Embryonic facial prominence (tissue), 1 donor: ENCODE results near the gene TCF20.

Source experiments
- DNase-seq: peaks from one replicate; pipeline ENCODE4 v3.0.0-alpha.2; 2016; ENCODE audit errors: extremely low spot score

TCF20 gene

DNA sequence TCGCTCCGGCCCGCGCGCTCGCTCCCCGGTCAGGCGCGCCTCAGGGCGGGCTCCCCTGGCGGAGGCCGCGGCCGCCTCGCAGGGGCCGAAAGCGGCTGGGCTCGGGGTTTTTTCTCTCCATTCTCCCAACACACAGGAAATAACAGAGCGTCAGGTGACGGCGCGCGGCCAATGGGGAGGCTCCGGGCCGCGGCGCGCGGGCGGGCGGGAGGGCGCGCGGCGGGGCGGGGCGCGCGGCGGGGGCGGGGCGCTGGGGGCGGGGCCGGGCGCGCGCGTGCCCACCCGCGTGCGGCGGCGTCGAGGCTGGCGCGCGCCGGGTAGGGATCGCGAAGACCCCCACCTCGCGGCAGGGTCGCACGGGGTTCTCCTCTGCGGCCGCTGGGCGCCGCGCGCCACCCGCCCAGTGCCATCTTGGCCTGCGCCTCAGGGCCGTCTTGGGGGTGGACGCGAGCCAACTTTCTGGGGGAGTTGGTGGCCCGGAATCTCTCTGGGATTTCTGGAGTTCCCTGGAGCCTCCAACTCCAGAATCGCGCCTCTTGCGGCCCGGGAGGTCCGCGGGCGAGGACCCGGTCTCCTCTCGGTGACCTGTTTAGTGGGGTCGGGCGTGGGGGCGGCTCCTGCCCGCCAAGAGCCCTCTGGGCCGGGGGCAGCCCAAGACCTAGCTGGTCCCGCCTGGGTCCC is at the start of gene TCF20:
Gene TCF20 (minus strand): TSS at position 144 of the 681 bp plus-strand sequence. CDS start 55,348 bp downstream, outside the sequence.
- no peak for DNase-seq

DNA sequence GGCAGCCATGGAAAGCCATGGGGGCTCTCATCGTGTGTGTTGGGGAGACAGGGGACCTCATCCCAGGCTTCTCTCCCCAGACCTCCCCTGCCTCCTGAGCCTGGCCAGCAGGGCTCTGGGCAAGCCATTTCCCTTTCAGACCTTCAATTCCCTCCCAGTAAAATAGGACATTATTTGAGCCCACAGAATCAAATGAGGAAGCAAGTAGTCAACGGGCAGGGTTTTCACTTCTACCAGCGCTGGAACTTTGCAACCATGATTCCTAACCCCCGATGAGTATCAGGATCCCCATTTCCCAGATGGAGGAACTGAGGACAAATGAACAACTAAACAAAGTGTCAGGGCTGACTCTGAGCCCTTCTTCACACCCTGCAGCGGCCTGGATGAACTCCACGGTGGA is 48.9 kb upstream of the TCF20 start:
- DNase-seq, result no peak

DNA sequence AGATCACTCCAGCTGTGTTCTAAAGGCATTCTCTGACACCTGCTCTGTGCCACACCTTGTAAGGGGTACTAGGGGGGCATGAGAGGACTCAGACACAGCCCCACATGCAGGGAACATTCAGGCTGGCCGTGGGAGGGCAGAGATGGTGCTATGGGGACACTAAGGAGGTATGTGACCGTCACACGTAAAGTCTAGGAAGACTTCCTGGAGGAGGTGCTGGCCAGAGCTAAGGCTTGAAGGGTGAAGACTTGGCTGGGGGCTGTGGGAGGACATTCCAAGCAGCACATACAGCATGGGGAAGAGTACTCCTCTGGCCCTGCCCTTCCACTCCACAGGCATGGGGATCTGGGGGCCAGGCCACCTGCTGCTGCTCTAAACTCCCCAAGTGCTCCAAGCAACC is 48.5 kb upstream of the TCF20 start:
- DNase-seq, result no peak

DNA sequence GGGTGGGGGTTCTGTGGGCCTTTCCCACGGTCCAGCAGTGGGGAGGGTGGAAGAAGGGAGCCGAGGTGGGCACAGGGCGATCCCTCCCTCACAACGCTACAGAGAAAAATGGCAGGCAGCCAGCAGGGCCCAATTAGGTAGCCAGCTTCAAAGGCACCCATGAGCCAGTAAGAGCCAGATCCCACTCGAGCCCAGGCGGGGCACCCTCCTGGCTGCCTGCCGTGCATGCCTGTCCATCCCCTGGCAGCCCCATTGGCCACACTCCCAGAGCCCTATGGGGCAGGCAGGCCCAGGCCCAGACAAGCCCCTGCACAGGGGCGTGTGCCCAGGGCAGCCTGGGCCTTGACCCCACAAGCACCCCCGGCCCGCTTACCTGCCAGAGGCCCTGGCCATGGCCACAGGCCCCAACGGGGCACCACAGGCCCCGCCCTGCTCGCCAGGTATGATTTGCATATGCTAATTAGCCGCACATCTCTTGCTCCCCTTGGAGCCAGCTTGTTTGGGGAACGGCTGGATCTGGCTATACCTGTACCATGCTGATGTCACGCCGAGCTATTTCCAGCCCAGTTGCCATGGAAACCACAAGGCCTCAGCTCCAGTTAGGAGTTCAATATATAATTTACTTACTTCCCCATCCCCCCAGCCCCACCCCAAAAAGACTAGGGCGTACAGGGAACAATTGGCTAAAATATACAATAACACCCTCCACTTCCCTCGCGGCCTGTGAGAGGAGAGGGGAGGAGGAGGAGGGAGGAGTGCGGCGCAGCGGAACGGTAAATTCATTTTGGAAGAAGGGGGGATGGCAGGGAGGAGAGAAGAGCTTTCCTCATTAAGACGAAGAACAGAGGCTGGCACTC is 47.5 kb upstream of the TCF20 start:
- peak; percentile 61 for DNase-seq

DNA sequence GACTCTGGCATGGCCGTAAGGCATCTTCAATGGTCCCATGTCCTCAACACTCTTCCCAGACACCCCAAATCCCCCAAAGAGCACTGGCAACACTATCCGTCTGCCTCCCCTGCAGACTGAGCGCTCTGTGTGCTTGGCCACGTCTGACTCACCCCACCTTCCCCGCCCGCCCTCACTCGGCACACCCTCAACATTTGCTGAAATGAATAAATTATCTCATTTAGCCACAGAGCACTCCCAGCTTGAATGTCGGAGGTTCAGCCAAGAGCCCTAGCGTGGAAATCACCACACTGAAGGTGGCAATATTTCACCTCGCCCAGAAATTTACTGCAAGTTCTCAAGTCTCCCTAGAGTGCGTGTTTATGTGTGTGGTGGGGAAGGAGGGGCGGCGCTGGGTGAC is 46.6 kb upstream of the TCF20 start:
- DNase-seq, result no peak

DNA sequence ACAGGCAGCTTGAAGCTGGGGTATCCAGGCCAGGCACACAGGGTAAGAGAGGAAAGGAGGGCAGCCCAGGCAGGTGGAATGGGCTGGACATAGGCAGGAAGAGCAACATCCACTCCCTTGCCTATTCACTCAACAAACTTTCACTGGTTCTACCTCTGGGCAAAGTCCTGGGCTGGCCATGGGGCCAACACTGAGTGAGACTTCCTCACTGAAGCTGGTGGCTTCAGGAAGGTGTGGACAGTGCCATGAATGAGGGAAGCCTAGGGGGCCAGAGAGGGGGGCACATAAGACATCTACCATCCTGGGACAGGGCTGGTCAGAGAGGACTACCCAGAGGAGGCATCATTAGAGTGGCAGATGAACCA is 44.9 kb upstream of the TCF20 start:
- DNase-seq, result no peak

DNA sequence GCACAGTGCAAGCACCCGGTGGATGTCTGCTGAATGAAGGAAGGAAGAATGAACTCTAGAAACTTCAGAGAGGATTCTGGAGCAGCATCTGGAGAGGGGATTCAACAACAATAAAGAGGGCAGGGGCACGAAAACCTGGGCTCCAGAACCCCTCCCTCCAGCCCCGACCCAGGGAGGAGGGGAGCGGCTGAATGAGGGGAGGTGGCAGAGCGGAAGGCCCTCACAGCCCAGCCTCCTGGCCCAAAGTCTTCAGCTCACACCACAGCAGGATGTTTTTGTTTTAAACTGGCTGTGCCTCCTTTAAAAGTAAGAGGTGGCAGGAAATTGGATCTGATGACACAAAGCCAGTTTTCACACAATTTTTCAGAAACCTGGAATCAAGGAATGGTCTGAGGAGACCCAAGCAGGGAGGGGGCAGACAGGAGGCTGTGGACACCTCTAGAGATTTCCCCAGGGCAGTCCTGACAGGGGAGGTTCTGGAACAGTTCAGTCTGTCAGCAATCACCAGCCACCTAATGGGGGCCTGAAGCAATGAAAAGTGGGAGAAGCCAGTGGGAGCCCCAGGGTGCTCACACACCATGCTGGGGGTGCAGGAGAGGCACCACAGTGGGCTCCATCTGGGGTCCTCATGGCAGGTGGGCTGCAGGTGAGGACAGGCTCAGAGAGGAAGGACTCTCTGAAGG is 44.4 kb upstream of the TCF20 start:
- DNase-seq, result no peak

DNA sequence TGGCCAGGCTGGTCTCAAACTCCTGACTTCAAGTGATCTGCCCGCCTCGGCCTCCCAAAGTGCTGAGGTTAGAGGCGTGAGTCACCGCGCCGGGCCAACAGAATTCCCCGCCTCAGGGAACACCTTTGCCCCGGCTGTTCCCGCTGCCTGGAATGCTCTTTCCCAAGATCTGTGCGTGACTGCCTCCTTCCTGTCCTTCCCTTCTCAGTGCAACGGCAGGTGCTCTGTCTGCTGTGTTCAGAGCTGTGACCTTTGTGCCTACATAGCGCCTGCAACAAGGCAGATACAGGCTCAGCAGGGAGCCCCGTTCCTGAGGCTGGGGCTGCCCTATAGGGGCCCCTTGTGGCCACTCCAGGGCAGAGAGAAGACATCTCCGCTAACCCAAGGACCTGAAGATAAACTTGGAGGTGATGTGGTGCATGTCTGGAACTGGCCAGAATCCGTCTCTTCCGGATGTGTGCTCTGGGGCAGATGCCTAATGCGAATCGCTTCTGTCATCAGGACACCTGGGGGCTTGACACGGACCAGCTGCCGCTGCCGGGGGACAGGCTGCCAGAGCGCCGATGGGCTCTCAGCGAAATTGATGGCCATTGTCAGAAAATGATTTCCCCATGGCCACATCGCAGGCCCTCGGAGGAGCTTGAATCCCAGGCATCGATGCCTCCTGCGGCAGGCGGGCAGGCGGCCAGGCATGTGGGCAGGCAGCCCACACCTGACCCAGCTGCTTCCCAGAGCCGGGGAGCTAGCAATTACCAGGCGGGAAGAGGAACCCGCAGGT is 43.5 kb upstream of the TCF20 start:
- no peak for DNase-seq

DNA sequence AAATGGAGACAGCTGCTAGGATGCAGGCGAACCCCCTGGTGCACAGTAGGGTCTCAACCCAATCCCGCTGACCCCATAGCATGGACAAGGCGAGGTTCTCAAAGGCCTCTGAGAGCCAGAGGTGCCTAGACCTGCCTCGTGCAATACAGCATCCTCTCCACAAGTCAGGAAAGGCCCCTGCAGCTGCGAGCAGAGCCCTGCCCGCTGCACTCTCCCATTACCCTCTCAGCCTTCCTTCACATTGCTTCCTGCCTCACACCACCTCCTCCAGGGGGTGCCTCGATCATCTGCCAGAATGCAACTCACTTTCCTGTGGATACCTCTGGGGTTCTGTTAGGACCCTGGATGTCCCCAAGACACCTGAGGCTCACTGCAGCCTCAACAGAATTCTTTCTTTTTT is 42.8 kb upstream of the TCF20 start:
- no peak for DNase-seq

DNA sequence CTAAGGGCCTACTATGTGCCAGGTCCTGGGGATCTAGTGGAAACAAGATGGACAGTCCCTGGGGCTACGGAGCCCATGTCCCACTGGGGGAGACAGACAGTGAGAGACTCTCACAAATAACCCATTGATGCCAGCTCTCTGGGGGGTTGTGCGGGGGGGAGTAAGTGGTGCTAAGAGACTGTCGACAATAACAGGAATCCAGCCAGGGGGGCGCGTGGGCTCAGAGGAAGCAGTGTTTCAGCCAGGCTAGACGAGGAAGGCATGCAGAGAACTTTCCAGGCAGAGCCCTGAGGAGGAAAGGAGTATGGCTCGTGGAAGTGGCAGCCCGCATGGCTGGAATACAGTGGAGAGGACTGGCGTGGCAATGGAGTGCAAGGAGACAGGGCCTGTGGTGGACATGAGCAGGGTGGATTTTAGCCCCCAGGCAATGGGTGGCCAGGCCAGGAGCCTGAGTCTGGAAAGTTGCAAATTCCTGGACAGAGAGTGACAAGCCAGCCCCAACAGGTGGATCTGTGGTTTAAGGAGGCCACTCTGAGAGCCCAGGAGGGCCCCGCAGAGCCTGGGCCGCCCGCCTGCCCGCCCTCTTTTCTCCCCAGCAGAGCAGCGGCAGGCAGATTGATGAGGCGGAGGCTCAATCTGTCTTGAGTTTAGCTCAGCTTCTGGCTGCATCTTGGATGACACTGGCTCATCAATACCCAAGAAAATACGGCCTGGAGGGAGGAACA is 40.0 kb upstream of the TCF20 start:
- DNase-seq, result no peak

DNA sequence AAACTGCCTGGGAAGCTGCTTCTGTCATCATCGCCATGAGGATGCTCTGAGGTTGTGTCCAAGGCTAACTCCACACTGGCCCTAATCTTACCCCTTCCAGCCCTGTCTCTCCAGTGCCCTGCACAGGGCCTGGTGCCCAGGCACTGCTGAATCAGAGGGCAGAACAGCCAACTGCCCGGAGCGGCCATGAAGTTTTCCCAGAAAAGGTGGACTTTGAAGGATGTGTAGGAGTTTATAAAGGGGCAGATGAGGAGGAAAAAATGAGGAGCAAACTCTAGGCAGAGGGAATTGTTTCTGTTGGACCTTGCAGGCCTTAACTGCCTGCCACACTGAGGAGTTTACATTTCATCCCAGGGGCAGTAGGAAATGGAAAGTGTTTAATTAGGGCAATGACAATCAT is 39.4 kb upstream of the TCF20 start:
- DNase-seq, result no peak

DNA sequence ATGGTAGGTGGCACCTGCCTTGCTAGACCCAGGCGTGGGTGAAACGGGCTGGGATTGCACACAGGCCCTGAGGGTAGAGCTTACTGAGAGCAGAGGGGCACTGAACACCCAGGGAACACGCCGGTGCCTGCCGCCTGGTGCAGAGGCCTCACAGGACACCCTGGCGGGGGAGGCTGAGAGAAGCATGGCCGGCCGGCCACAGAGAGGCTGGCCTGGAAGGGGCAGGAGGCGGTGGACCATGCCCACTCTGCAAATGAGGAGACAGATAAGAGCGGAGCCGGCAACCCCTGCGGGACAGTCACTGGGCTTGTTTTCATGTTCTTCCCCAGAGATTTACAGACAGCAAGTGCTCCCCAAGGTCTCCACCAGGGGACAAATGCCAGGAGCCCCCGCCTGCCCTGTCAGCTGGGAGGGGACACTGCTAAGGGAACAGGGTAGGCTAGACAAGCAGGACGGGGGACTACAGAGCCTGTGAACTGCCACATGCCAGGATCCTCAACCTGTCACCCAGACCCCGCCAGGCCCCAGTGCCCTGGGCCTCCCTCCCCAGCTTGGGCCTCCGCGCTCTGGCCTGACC is 38.5 kb upstream of the TCF20 start:
- DNase-seq, result no peak

DNA sequence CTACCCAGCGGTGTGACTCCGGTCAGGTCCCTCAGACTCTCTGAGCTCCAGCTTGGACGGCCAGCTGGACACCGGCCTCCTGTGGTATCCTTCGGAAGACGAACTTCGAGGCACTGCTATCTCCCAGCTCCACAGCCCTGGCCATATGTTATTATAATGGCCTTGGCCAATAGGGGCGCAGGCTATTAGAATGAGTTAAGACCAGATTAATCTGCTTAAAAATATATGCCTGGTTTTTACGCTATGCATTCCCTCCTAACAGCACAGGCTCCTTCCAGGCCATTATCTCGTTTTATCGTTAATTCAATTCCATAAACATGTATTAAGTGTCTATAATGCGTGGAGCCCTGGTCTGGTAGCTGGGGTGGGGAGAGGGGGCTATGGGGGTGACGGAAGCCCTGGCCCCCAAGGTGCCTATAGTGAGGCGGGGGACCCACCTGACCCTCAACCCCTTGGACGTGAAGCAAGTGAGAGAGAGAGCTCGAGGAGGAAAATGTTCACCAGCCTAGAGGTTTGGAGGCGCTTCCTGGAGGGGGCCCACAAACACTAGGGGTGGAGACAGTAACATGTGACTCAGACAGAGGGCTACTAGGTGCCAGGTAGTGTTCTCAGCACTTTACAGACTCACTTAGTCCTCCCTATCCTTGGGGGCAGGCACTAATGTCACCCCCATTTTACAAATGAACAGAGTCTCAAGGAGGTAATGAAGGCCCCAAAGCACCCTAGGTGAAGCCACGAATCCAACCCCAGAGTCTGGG is 37.5 kb upstream of the TCF20 start:
- DNase-seq, result no peak

DNA sequence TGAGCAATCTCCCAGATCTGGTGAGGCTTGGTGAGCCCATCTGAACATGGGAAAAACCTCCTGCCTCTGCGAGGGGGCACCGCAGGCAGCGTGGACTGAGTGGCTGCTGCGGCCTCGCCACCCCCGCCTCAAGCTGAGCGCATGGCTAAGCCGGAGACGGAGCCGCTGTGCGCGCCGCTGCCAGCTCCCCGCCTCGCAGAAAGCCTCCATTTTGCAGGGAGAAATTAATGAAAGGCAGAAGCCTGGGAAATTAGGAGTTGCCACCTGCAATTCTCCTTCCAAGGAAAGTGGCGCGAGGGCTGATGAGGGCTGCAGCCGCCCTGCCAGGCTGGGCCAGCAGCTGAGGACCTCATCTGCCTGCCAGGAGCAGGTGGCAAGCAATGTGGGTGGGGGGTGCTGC is 35.6 kb upstream of the TCF20 start:
- DNase-seq, result no peak

DNA sequence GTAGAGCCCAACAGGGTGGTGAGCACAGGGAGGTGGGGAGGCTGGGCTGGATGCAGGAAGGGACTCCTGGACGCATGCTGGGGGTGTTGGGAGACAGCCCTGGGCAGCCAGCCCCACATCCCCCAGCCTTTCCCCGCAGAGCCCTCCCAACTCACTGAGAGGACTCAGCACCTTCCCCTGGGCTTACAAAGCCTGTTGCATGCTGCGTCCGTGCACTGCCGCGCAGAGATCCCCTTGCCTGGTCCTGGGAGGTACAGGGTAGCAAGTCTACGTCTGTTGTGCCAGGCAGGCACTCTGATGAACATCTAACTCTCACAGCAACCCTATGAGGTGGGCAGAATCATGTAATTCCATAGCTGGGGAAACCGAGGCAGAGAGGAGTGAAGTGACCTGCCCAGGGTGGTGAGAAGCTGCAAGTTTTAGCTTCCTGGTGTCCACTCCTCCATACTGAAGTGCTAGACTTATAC is 33.9 kb upstream of the TCF20 start:
- DNase-seq, result no peak

DNA sequence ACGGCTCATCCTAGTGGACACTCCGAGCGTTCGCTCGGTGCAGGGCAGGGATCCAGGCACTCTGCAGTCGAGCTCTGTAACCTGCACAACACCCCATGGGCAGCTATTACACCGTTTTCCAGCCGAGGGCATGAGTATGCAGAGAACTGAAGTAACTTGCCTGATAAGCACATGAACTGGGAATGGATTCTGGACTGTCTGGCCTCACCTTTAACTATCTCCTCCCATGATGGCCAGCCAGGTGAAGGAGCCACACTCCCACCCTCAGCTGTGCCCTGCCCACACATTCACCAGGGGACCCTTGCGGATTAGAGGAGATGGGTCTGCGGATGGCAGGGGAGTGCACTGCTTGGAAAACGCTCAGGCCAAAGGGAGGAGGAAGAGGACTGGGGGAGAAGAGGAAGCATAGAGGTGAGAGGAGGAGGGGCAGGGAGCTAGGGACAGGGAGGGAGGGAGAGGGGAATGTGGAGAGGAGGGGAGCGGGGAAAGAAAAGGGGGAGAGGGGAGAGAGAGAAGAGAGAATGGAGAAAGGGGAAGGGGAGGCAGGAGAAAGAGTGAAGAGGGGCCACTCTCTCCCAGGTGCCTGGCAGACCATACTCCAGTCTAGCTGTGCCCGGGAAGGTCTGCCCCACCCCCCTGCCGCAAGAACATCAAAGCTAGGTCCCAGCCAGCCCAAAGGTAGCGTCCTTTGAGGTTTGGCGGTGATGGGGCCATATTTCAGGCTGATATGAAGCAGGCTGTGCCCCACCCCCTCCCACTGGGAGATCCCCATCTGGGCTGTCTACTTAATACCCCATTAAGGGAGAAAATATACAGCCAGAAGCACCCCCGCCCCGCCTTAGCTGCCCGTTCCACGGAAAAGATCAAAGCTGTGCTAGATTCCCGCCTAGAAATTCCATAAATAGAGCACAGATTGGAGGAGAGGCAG is 33.2 kb upstream of the TCF20 start:
- DNase-seq, result no peak

DNA sequence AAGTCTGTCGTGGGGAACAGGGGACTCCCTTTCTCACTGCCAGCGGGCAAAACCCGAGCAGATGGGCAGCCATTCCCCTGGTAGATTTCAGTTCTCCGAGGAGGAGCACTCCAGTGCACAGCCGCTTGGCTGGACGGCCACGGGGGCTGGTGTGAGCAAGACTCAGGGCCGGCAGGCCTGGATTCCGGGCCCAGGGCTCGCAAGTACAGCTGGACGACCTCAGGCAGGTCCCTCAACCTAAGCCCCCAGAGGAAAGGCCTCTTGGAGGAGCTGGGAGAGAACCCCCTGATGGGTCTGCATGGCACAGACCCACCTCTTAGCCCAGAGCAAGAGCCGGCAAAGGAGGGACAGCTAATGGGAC is 31.3 kb upstream of the TCF20 start:
- no peak for DNase-seq

DNA sequence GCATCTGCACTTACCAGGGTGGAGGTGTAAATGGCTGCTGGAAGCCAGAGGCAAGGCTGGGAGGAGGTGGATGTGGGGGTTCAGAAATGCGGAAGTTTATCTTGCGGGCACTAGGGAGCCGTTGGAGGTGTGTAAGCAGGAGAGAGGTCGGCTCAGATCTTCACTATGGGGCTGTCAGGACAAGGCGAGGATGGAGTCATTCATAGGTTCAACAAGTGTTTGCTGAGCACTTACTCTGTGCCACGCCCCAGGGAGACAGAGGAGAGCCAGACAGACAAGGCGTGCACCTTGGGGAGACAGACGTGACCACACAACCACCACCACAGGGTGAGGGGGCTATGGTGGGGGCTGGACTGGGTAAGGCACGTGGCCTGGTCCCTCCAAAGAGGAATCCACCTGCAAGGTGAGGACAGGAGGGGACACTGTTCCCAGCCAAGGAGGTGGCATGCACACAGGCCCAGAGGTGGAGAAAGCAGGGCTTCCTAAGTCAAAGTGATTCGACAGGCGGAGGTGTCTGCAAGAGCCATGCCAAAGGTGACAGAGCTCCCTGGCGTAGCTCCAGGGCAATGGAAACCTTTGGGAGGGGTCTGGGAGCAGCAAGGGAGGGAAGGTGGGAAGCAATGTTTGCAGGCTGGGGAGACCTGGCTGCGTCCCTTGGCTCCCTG is 30.8 kb upstream of the TCF20 start:
- no peak for DNase-seq
